H54 (cell line): ENCODE measurements around the gene CUL7.

Experiments used
- DNase-seq: peaks from one replicate; pipeline ENCODE4 v3.0.0; 2011; ENCODE audit warnings: low spot score, mixed read lengths; ENCODE audit not compliant: insufficient read length
- FAIRE-seq: peaks from 3 replicates; lab custom pipeline; 2011; peaks lifted over from hg19 to GRCh38; lab: Jason Lieb, UNC
- POLR2A ChIP-seq: IDR thresholded peaks from 2 replicates; pipeline ENCODE4 v1.6.1; 2011; ENCODE audit warnings: low read depth, mild to moderate bottlenecking, low read length

The CUL7 gene

GRCh38 chr6:43053545-43054205 lies at the start of gene CUL7:
TSS of gene CUL7 (minus strand) at chr6:43053851. CDS start at chr6:43052788, 1,063 bp downstream.
- DNase-seq (peak; percentile 97), FAIRE-seq (peak; percentile 78)
- TF ChIP-seq POLR2A: peak; percentile 72

DNA sequence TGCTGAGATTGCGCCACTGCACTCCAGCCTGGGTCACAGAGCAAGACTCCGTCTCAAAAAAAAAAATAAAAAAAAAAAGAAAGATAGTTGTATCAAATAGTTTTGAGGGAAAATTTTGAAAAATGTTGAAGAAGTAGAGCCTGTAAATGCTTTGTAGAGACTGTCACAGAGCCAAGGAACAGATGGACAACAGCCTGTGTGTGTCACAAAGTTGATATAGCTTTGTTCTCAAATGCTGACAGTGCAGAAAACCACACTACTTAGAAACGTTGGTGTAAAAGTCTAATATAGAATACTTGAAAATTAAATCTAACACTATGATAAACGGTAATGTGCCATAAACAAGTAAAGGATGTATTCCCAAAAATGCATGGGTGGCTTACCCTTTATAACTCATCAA lies 47.8 kb upstream of the CUL7 start:
- FAIRE-seq: no peak
- no peak for TF ChIP-seq POLR2A

GRCh38 chr6:43097502-43097901 lies 43.9 kb upstream of the CUL7 start:
- FAIRE-seq (no peak), DNase-seq (no peak)
- no peak for TF ChIP-seq POLR2A

More for the DNA sequence above, 47.8 kb upstream of the CUL7 start:
- DNase-seq: no peak

- DNase-seq: no peak
- no peak for FAIRE-seq
- no peak for TF ChIP-seq POLR2A
Measured at GRCh38 chr6:43097098-43097489, 43.4 kb upstream of the CUL7 start.

GRCh38 chr6:43096451-43097097 lies 42.9 kb upstream of the CUL7 start:
- DNase-seq: peak; percentile 59
- peak; percentile 61 for FAIRE-seq
- no peak for TF ChIP-seq POLR2A

DNA sequence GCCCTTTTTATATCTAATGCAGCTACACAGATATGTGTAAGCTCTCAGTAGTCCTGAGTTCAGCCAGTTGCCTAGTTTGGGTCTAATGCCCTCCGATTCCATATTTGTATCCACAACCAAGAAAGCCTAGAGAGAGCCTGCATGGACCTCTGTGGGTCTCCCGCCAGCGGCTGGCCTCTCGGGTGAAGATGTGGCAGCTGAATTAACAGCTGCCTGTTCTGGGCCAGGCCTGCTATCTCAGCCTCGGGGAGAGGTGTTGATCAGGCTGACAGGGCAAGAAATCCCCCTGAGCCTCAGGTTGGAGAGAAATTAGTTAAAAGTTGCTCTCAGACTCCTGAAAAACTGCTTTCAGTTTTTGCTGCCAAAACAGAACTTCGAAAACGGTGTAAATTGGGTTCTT lies 42.3 kb upstream of the CUL7 start:
- FAIRE-seq: no peak

GRCh38 chr6:43093436-43094289 lies 40.0 kb upstream of the CUL7 start:
- DNase-seq (peak; percentile 51), FAIRE-seq (peak; percentile 77)
- TF ChIP-seq POLR2A: no peak

More for the DNA sequence above, 42.3 kb upstream of the CUL7 start:
- TF ChIP-seq POLR2A: no peak
- DNase-seq: no peak

GRCh38 chr6:43092635-43093034 lies 39.0 kb upstream of the CUL7 start:
- DNase-seq (no peak), FAIRE-seq (no peak)
- no peak for TF ChIP-seq POLR2A

DNA sequence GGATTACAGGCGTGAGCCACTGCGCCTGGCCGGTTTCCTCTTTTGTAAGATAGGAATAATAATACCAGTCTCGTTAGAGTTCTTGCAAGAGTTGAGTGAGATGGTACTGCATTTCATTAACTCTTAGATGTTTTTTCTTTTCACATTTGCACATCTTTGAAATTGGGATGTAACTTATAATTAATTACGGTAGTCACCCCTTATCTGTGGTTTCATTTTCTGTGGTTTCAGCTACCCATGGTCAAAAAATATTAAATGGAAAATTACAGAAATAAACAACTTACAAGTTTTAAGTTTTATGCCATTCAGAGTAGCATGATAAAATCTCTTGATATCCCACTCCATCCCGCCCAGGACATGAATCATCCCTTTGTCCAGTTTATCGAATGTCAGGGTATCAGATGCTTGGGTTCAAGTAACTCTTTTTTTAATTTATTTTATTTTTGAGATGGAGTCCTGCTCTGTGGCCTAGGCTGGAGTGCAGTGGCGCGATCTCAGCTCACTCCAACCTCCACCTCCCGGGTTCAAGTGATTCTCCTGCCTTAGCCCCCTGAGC lies 37.9 kb upstream of the CUL7 start:
- no peak for TF ChIP-seq POLR2A
- DNase-seq (no peak), FAIRE-seq (no peak)

- FAIRE-seq: no peak
- no peak for DNase-seq
Measured at GRCh38 chr6:43091020-43091419, 37.4 kb upstream of the CUL7 start.

GRCh38 chr6:43090559-43090956 lies 36.9 kb upstream of the CUL7 start:
- TF ChIP-seq POLR2A: no peak
- no peak for FAIRE-seq
- DNase-seq: no peak

More at GRCh38 chr6:43091020-43091419, 37.4 kb upstream of the CUL7 start:
- no peak for TF ChIP-seq POLR2A

GRCh38 chr6:43089874-43090558 lies 36.4 kb upstream of the CUL7 start:
- no peak for DNase-seq
- no peak for FAIRE-seq
- no peak for TF ChIP-seq POLR2A

DNA sequence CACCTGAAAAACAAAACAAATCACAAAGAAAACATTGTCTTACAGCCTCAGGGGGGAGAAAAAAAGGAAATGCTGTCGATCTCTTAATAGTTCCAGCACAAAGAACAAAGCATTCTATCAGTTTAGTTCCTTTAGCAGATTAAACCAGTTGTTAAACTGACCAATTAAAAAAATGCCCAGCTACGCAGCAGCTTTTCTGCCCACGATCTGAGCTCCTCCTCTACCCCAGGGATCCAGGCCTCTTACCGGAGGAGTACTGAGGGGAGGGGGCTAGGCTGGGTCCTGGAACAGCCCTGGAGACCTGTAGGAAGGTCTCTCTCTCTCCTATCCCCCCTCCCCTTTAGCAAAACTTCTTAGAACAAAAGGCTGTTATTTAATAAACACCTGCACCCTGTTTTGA lies 35.8 kb upstream of the CUL7 start:
- DNase-seq: no peak
- no peak for TF ChIP-seq POLR2A
- FAIRE-seq: no peak
